NCI-H460 (cell line): ENCODE data around the gene TENM4. TPM values are rescaled to one million over a fixed set of nuclear protein-coding genes. Genes with fewer than 3 reads are reported as not detected.

Experiments used
- DNase-seq: peaks from one replicate; pipeline ENCODE4 v3.0.0-alpha.2; 2016; ENCODE audit warnings: low read depth; ENCODE audit errors: extremely low read depth
- polyA plus RNA-seq: library from polyadenylated mRNA; depleted of rRNA; stranded (reverse); fragments of >200 nt; gene quantifications from 2 replicates; pipeline ENCODE4 v1.2.3, GENCODE V29; 2014; cell fraction: nucleus; rRNA removed
- total RNA-seq: library from RNA; depleted of rRNA; stranded (reverse); fragments of >200 nt; shearing (Covaris generic); gene quantifications from 2 replicates; pipeline ENCODE4 v1.2.3, GENCODE V29; 2014; rRNA removed

The TENM4 gene
- not detected in 2 replicates for total RNA-seq
- polyA plus RNA-seq = not detected in 2 replicates

GRCh38 chr11:79440571-79441460 lies at the start of gene TENM4:
TSS of gene TENM4 (minus strand) at chr11:79441030. CDS start at chr11:79069944, 371,086 bp downstream.
- no peak for DNase-seq

- DNase-seq = no peak
These were observed 47.5 kb upstream of the TENM4 start for GRCh38 chr11:79488286-79488685.

GRCh38 chr11:79487412-79487811 lies 46.6 kb upstream of the TENM4 start:
- no peak for DNase-seq

GRCh38 chr11:79486242-79486984 lies 45.6 kb upstream of the TENM4 start:
- no peak for DNase-seq

- DNase-seq = no peak
These were observed 44.9 kb upstream of the TENM4 start for GRCh38 chr11:79485694-79486093.

- no peak for DNase-seq
These were observed 44.0 kb upstream of the TENM4 start for GRCh38 chr11:79484872-79485271.

GRCh38 chr11:79482800-79483199 lies 42.0 kb upstream of the TENM4 start:
- DNase-seq = no peak

GRCh38 chr11:79481795-79482194 lies 41.0 kb upstream of the TENM4 start:
- DNase-seq = no peak

GRCh38 chr11:79480864-79481263 lies 40.0 kb upstream of the TENM4 start:
- no peak for DNase-seq

GRCh38 chr11:79472819-79473529 lies 32.1 kb upstream of the TENM4 start:
- DNase-seq = no peak

GRCh38 chr11:79471071-79471844 lies 30.4 kb upstream of the TENM4 start:
- no peak for DNase-seq

- DNase-seq = no peak
These were observed 29.3 kb upstream of the TENM4 start for GRCh38 chr11:79470161-79470560.

- no peak for DNase-seq
These were observed 26.9 kb upstream of the TENM4 start for GRCh38 chr11:79467761-79468160.

GRCh38 chr11:79466411-79466810 lies 25.6 kb upstream of the TENM4 start:
- DNase-seq = no peak

GRCh38 chr11:79465160-79465559 lies 24.3 kb upstream of the TENM4 start:
- DNase-seq = no peak

GRCh38 chr11:79461666-79462645 lies 21.1 kb upstream of the TENM4 start:
- DNase-seq = no peak

GRCh38 chr11:79461144-79461543 lies 20.3 kb upstream of the TENM4 start:
- DNase-seq = no peak

- DNase-seq = no peak
These were observed 17.9 kb upstream of the TENM4 start for GRCh38 chr11:79458709-79459108.

GRCh38 chr11:79456501-79456900 lies 15.7 kb upstream of the TENM4 start:
- DNase-seq = no peak
